PC-3 (cell line): ENCODE data around the gene IGDCC3.

Experiments used
- EZH2 ChIP-seq: fragments of 300-600 bp; sonication (generic); IDR thresholded peaks from one replicate; pipeline ENCODE4 v1.6.1; 2017; ENCODE audit warnings: antibody characterized with exemption, mild to moderate bottlenecking, low read length; ENCODE audit not compliant: unreplicated experiment
- EZH2phosphoT487 ChIP-seq: fragments of 300-600 bp; sonication (generic); IDR thresholded peaks from 2 replicates; pipeline ENCODE4 v1.6.1; 2018; ENCODE audit warnings: mild to moderate bottlenecking, antibody characterized with exemption, low read length, borderline replicate concordance
- TF ChIP-seq, protein P1 (sequence below): fragments of 300-600 bp; sonication (generic); conservative IDR thresholded peaks from 2 replicates; pipeline ENCODE4 v1.5.1; 2017; ENCODE audit warnings: antibody characterized with exemption, low read depth, mild to moderate bottlenecking, low read length

DNA sequence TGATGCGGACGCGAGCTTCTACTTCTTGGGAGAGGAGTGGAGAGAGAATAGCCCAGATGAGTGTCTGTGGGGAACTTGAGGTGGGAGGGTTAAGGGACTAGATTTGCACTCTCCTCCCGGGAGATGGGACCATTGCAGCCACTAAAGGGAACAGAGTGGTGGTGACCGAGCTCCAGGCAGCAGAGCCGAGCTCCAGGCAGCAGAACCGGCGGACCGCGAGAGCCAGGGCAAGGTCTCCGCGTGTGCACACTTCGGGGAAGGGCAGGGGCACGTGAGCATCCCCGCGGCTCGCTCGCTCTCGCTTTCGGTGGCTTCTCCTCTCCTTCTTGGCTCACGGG, 1.1 kb downstream of the IGDCC3 start:
- 0 out of 2 replicates have a peak, but pooled peaks have one; percentile 8 for TF ChIP-seq EZH2phosphoT487
- TF ChIP-seq, protein P1, sequence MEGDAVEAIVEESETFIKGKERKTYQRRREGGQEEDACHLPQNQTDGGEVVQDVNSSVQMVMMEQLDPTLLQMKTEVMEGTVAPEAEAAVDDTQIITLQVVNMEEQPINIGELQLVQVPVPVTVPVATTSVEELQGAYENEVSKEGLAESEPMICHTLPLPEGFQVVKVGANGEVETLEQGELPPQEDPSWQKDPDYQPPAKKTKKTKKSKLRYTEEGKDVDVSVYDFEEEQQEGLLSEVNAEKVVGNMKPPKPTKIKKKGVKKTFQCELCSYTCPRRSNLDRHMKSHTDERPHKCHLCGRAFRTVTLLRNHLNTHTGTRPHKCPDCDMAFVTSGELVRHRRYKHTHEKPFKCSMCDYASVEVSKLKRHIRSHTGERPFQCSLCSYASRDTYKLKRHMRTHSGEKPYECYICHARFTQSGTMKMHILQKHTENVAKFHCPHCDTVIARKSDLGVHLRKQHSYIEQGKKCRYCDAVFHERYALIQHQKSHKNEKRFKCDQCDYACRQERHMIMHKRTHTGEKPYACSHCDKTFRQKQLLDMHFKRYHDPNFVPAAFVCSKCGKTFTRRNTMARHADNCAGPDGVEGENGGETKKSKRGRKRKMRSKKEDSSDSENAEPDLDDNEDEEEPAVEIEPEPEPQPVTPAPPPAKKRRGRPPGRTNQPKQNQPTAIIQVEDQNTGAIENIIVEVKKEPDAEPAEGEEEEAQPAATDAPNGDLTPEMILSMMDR, result no peak
- TF ChIP-seq EZH2, result no peak
